CD4-positive, alpha-beta memory T cell (primary cell): ENCODE results near the gene RAP2C. TPM values are rescaled to one million over a fixed set of nuclear protein-coding genes. Genes with fewer than 3 reads are reported as not detected.

Experiments
- CTCF ChIA-PET: fragments of 350-600 bp; sonication (Branson Sonifier 250); formaldehyde crosslinking; loops from one replicate; lab custom pipeline; 2021; ENCODE audit warnings: inconsistent platforms; ENCODE audit not compliant: partially characterized antibody; lab: Charles Lee
- POLR2A ChIA-PET: fragments of 350-600 bp; sonication (Branson Sonifier 250); formaldehyde crosslinking; loops from one replicate; lab custom pipeline; 2021; ENCODE audit not compliant: partially characterized antibody; lab: Charles Lee
- DNase-seq, 5 donors: peaks; one replicate each; pipeline versions ENCODE4 v3.0.0 to v3.0.0-alpha.2; 2020 to 2022; ENCODE audit warnings: mixed read lengths in 1 of 5
- H3K27ac ChIP-seq: one replicate; pipeline ENCODE4 v1.7.0; 2013; ENCODE audit warnings: low read depth, low read length
- H3K27me3 ChIP-seq: 2 replicates; pipeline ENCODE4 v1.7.0; 2013; ENCODE audit warnings: mild to moderate bottlenecking, low read length, moderate library complexity; ENCODE audit not compliant: insufficient read depth
- H3K36me3 ChIP-seq: 2 replicates; pipeline ENCODE4 v1.7.0; 2013; ENCODE audit warnings: mild to moderate bottlenecking, low read length, moderate library complexity; ENCODE audit not compliant: insufficient read depth
- H3K4me1 ChIP-seq: 2 replicates; pipeline ENCODE4 v1.7.0; 2013; ENCODE audit warnings: mild to moderate bottlenecking, low read length, moderate library complexity; ENCODE audit not compliant: insufficient read depth
- H3K4me3 ChIP-seq, 2 donors: one replicate each; pipeline ENCODE4 v1.7.0; 2013; ENCODE audit warnings: low read length in 2 of 2, mild to moderate bottlenecking in 1 of 2
- H3K9me3 ChIP-seq, 2 donors: one replicate each; pipeline ENCODE4 v1.7.0; 2013; ENCODE audit warnings: low read length in 2 of 2, control low read depth in 1 of 2; ENCODE audit not compliant: control insufficient read depth in 1 of 2
- H3K27ac Mint-ChIP-seq, 7 donors: one replicate each; pipeline ENCODE4 v1.8.0; 2020 to 2021; ENCODE audit warnings: mixed read lengths in 7 of 7, mild to moderate bottlenecking in 6 of 7, inconsistent platforms in 3 of 7, moderate library complexity in 3 of 7
- H3K27me3 Mint-ChIP-seq, 2 donors: one replicate each; pipeline ENCODE4 v1.8.0; 2020 to 2021; ENCODE audit warnings: mixed read lengths in 2 of 2
- H3K36me3 Mint-ChIP-seq, 2 donors: one replicate each; pipeline ENCODE4 v1.8.0; 2020 to 2021; ENCODE audit warnings: mixed read lengths in 2 of 2, inconsistent platforms in 1 of 2, mild to moderate bottlenecking in 1 of 2
- H3K4me1 Mint-ChIP-seq, 4 donors: one replicate each; pipeline ENCODE4 v1.8.0; 2020 to 2021; ENCODE audit warnings: mixed read lengths in 4 of 4, mild to moderate bottlenecking in 1 of 4
- H3K4me3 Mint-ChIP-seq, 8 donors: one replicate each; pipeline ENCODE4 v1.8.0; 2020 to 2021; ENCODE audit warnings: mixed read lengths in 8 of 8, mild to moderate bottlenecking in 7 of 8, moderate library complexity in 6 of 8, inconsistent platforms in 3 of 8
- H3K9me3 Mint-ChIP-seq, 8 donors: one replicate each; pipeline ENCODE4 v1.8.0; 2020 to 2021; ENCODE audit warnings: mixed read lengths in 8 of 8, mild to moderate bottlenecking in 5 of 8, inconsistent platforms in 3 of 8, moderate library complexity in 1 of 8
- intact Hi-C: fragments of 100-400 bp; cut with micrococcal nuclease; formaldehyde crosslinking; loops from one replicate; pipeline ENCODE4 v1.15.1; 2023
- polyA plus RNA-seq, 2 donors: library from polyadenylated mRNA; unstranded; fragments of 300-500 nt; fragmentation: Illumina TruSeq; gene quantifications; one replicate each; pipeline ENCODE4 v1.2.3, GENCODE V29; 2021
- total RNA-seq, 2 experiments: library from RNA; stranded (reverse); gene quantifications; one replicate each; pipeline ENCODE4 v1.2.3, GENCODE V29; 2021

The RAP2C gene
- 10 to 100 TPM; 28.2 to 30.8 TPM for total RNA-seq
- 10 to 100 TPM; 15.2 to 20.8 TPM for polyA plus RNA-seq

GRCh38 chrX:132219343-132219768 is at the start of gene RAP2C:
TSS of gene RAP2C (minus strand) at chrX:132219447. CDS start at chrX:132217268, 2,179 bp downstream.
- H3K27me3 Mint-ChIP-seq, result no peaks in the 10 kb centered on the region
- peak; percentile 38 to 67 (median 53) for DNase-seq
- peak within 1 kb of the TSS; percentile 89 to 99 (median 94) for H3K27ac Mint-ChIP-seq
- H3K9me3 Mint-ChIP-seq, result peaks cover 0 to 2% (median 0%) of the 10 kb centered on the region in 8 donors
- Histone ChIP-seq H3K4me1 (peaks cover 31% of the 10 kb centered on the region), H3K27me3 (no peaks in the 10 kb centered on the region), H3K36me3 (no peaks in the 10 kb centered on the region), H3K9me3 (no peaks in the 10 kb centered on the region), H3K27ac (peak within 1 kb of the TSS; percentile 94), H3K4me3 (peak within 1 kb of the TSS; percentile 36 to 68)
- intact Hi-C loops, result loop anchor here (1.0 to 10.0 kb wide), 7 partner anchors 49 to 1955 kb away; partner anchors contain the start of genes STK26 and ZNF280C
- POLR2A ChIA-PET, result interaction anchor here (0.6 to 4.2 kb wide), 4 partner anchors 11 to 323 kb away, joined by 3 to 23 read pairs (median 6); partner anchors contain the start of gene STK26
- peaks cover 0 to 19% of the 10 kb centered on the region in 2 donors for H3K36me3 Mint-ChIP-seq
- peaks cover 17 to 41% (median 21%) of the 10 kb centered on the region in 4 donors for H3K4me1 Mint-ChIP-seq
- CTCF ChIA-PET, result interaction anchor here (0.6 to 3.7 kb wide), 24 partner anchors 8 to 396 kb away, joined by 3 to 62 read pairs (median 5); no protein-coding TSS in a partner anchor
- H3K4me3 Mint-ChIP-seq, result peak within 1 kb of the TSS; percentile 73 to 96 (median 86)

GRCh38 chrX:132267392-132267791 is 48.1 kb upstream of the RAP2C start:
- no peaks in the 10 kb centered on the region for H3K9me3 Mint-ChIP-seq
- H3K4me1 Mint-ChIP-seq, result peaks cover 0 to 2% (median 0%) of the 10 kb centered on the region in 4 donors
- Histone ChIP-seq H3K27me3 (no peaks in the 10 kb centered on the region), H3K4me1 (no peaks in the 10 kb centered on the region), H3K9me3 (no peaks in the 10 kb centered on the region), H3K27ac (no peak overlapping the region), H3K4me3 (no peak overlapping the region), H3K36me3 (no peaks in the 10 kb centered on the region)
- H3K36me3 Mint-ChIP-seq, result no peaks in the 10 kb centered on the region
- no peak overlapping the region for H3K4me3 Mint-ChIP-seq
- intact Hi-C loops, result no loop called here
- ChIA-PET POLR2A (no interaction called here), CTCF (no interaction called here)
- no peak overlapping the region for H3K27ac Mint-ChIP-seq
- no peaks in the 10 kb centered on the region for H3K27me3 Mint-ChIP-seq
- DNase-seq, result no peak

- H3K27ac Mint-ChIP-seq, result no peak overlapping the region
- no peak overlapping the region for H3K4me3 Mint-ChIP-seq
- H3K9me3 ChIP-seq, result no peaks in the 10 kb centered on the region
- H3K9me3 Mint-ChIP-seq, result no peaks in the 10 kb centered on the region
- H3K36me3 ChIP-seq, result no peaks in the 10 kb centered on the region
- intact Hi-C loops, result no loop called here
- H3K4me3 ChIP-seq, result no peak overlapping the region
- ChIA-PET POLR2A (no interaction called here), CTCF (no interaction called here)
- no peaks in the 10 kb centered on the region for H3K36me3 Mint-ChIP-seq
- H3K27me3 ChIP-seq, result no peaks in the 10 kb centered on the region
- no peak overlapping the region for H3K27ac ChIP-seq
- no peaks in the 10 kb centered on the region for H3K4me1 ChIP-seq
- H3K4me1 Mint-ChIP-seq, result peaks cover 0 to 2% (median 0%) of the 10 kb centered on the region in 4 donors
- H3K27me3 Mint-ChIP-seq, result no peaks in the 10 kb centered on the region
- no peak for DNase-seq
These were observed 47.5 kb upstream of the RAP2C start for GRCh38 chrX:132266583-132267355.

GRCh38 chrX:132263127-132263526 is 43.9 kb upstream of the RAP2C start:
- H3K4me1 Mint-ChIP-seq, result peaks cover 0 to 1% (median 0%) of the 10 kb centered on the region in 4 donors
- no peak for DNase-seq
- no peaks in the 10 kb centered on the region for H3K36me3 ChIP-seq
- ChIA-PET CTCF (no interaction called here), POLR2A (no interaction called here)
- H3K27me3 ChIP-seq, result no peaks in the 10 kb centered on the region
- no peak overlapping the region for H3K27ac Mint-ChIP-seq
- H3K9me3 ChIP-seq, result no peaks in the 10 kb centered on the region
- intact Hi-C loops, result no loop called here
- no peak overlapping the region for H3K27ac ChIP-seq
- H3K4me3 ChIP-seq, result no peak overlapping the region
- H3K27me3 Mint-ChIP-seq, result no peaks in the 10 kb centered on the region
- no peaks in the 10 kb centered on the region for H3K4me1 ChIP-seq
- H3K36me3 Mint-ChIP-seq, result no peaks in the 10 kb centered on the region
- no peaks in the 10 kb centered on the region for H3K9me3 Mint-ChIP-seq
- no peak overlapping the region for H3K4me3 Mint-ChIP-seq

GRCh38 chrX:132258509-132258908 is 39.3 kb upstream of the RAP2C start:
- Histone ChIP-seq H3K27me3 (no peaks in the 10 kb centered on the region), H3K9me3 (no peaks in the 10 kb centered on the region), H3K4me3 (no peak overlapping the region), H3K36me3 (no peaks in the 10 kb centered on the region), H3K27ac (no peak overlapping the region), H3K4me1 (no peaks in the 10 kb centered on the region)
- Mint-ChIP-seq H3K4me3 (no peak overlapping the region), H3K9me3 (no peaks in the 10 kb centered on the region), H3K36me3 (no peaks in the 10 kb centered on the region), H3K27ac (no peak overlapping the region), H3K27me3 (no peaks in the 10 kb centered on the region), H3K4me1 (no peaks in the 10 kb centered on the region)
- POLR2A ChIA-PET, result no interaction called here
- intact Hi-C loops, result no loop called here
- CTCF ChIA-PET, result no interaction called here
- DNase-seq, result no peak

GRCh38 chrX:132257116-132257515 is 37.9 kb upstream of the RAP2C start:
- POLR2A ChIA-PET, result no interaction called here
- Mint-ChIP-seq H3K4me3 (no peak overlapping the region), H3K4me1 (no peaks in the 10 kb centered on the region), H3K36me3 (no peaks in the 10 kb centered on the region), H3K9me3 (no peaks in the 10 kb centered on the region), H3K27me3 (no peaks in the 10 kb centered on the region), H3K27ac (no peak overlapping the region)
- no peak for DNase-seq
- intact Hi-C loops, result no loop called here
- no peaks in the 10 kb centered on the region for H3K9me3 ChIP-seq
- no peak overlapping the region for H3K27ac ChIP-seq
- CTCF ChIA-PET, result no interaction called here
- no peaks in the 10 kb centered on the region for H3K27me3 ChIP-seq
- H3K4me1 ChIP-seq, result no peaks in the 10 kb centered on the region
- no peaks in the 10 kb centered on the region for H3K36me3 ChIP-seq
- no peak overlapping the region for H3K4me3 ChIP-seq

GRCh38 chrX:132236121-132236520 is 16.9 kb upstream of the RAP2C start:
- intact Hi-C loops, result no loop called here
- Histone ChIP-seq H3K4me3 (no peak overlapping the region), H3K9me3 (no peaks in the 10 kb centered on the region), H3K4me1 (no peaks in the 10 kb centered on the region), H3K27ac (no peak overlapping the region), H3K36me3 (no peaks in the 10 kb centered on the region), H3K27me3 (no peaks in the 10 kb centered on the region)
- Mint-ChIP-seq H3K36me3 (no peaks in the 10 kb centered on the region), H3K9me3 (no peaks in the 10 kb centered on the region), H3K27ac (no peak overlapping the region), H3K4me3 (no peak overlapping the region), H3K27me3 (no peaks in the 10 kb centered on the region), H3K4me1 (peaks cover 0 to 5% (median 1%) of the 10 kb centered on the region in 4 donors)
- ChIA-PET POLR2A (no interaction called here), CTCF (no interaction called here)
- DNase-seq, result no peak
